GM12865 (cell line): ENCODE results near the gene GPC5.

Experiments
- DNase-seq: peaks from one replicate; pipeline ENCODE4 v3.0.0; 2010; ENCODE audit warnings: low read depth
- H3K4me3 ChIP-seq: 2 replicates; pipeline ENCODE4 v1.5.1; 2011; ENCODE audit warnings: mild to moderate bottlenecking, low read depth, low read length, control low read depth
- TF ChIP-seq, protein P1 (sequence below): IDR thresholded peaks from 2 replicates; pipeline ENCODE4 v1.5.1; 2011; ENCODE audit warnings: low read length, control low read depth, low read depth, inconsistent platforms; ENCODE audit not compliant: insufficient read depth; ENCODE audit errors: missing control alignments

Gene GPC5

DNA sequence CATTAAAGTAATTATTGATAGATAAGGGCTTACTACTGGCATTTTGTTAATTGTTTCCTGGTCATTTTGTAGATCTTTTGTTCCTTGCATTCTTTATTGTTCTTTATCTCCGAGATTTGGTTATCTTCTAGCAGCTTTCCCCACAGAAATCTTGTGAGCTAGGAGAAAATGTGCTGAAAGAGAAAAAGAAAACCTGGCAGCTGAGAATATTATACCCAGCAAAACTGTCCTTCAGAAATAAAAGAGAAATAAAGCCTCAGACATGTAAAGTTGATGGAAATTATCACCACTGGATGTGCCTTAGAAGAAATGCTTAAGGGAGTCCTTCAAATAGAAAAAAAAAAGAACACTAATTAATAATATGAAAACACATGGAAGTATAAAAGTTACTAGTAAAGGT lies 1363.3 kb downstream of the GPC5 start:
- no peak for DNase-seq
- TF ChIP-seq, protein P1, sequence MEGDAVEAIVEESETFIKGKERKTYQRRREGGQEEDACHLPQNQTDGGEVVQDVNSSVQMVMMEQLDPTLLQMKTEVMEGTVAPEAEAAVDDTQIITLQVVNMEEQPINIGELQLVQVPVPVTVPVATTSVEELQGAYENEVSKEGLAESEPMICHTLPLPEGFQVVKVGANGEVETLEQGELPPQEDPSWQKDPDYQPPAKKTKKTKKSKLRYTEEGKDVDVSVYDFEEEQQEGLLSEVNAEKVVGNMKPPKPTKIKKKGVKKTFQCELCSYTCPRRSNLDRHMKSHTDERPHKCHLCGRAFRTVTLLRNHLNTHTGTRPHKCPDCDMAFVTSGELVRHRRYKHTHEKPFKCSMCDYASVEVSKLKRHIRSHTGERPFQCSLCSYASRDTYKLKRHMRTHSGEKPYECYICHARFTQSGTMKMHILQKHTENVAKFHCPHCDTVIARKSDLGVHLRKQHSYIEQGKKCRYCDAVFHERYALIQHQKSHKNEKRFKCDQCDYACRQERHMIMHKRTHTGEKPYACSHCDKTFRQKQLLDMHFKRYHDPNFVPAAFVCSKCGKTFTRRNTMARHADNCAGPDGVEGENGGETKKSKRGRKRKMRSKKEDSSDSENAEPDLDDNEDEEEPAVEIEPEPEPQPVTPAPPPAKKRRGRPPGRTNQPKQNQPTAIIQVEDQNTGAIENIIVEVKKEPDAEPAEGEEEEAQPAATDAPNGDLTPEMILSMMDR = no peak

DNA sequence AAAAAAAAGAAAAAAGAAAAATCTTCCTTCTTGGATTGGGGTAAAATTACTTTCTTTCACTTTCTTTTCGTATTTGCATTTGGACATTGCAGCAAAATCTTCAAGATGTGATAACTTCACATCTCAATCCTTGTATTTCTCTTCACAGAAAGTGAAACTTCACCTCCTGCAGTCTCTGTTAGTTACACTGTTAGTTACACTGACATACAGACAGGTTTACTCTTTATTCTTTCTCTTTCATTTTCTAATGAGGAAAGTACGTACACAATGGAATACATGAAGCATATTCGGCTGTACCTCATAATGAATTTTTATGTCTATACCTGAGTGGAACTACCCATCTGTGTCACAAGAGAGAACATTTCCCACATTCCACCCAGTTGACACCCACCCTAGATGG lies 1369.0 kb downstream of the GPC5 start:
- DNase-seq = peak; percentile 5
- H3K4me3 ChIP-seq = peak overlapping the region; percentile 43
- TF ChIP-seq, protein P1 = no peak

More for the DNA sequence above, 1363.3 kb downstream of the GPC5 start:
- no peak overlapping the region for H3K4me3 ChIP-seq

DNA sequence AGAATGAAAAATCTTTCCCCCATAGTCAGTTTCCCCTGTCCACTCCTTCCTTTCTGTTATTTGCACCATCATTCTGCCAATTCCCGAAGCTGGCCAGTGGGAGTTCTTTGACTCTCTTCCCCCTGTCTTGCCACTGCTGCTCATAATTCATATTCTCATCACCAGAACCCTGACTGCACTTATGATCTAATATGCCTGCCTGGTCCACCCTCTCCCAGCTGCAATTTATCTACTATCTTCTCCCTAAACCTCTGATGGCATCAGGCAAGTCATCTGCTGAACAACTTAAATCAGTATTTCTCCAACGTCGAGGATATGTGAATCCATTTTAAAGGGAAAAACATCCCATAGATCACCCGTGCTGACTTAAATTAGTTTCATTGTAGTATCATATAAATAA lies 1370.2 kb downstream of the GPC5 start:
- TF ChIP-seq, protein P1 = no peak
- no peak for DNase-seq
- no peak overlapping the region for H3K4me3 ChIP-seq

DNA sequence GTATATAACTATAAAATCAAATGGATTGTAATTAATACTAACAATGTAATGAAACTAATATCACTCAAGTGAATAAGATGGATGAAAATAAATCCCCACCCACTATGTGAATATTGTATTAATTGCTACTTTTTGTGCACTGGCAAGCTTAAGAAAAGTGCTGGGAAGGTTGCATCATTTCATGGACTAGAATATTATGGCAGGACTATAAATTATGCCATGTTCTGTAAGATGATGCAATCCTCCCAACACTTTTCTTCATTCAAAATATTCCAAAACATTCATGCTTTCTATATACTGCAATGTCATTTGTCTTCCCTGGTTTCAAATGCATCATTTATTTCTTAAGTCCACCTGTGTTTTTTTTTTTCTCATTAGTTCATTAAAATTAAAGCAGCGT lies 1370.6 kb downstream of the GPC5 start:
- H3K4me3 ChIP-seq = no peak overlapping the region
- DNase-seq = no peak
- TF ChIP-seq, protein P1 = no peak

DNA sequence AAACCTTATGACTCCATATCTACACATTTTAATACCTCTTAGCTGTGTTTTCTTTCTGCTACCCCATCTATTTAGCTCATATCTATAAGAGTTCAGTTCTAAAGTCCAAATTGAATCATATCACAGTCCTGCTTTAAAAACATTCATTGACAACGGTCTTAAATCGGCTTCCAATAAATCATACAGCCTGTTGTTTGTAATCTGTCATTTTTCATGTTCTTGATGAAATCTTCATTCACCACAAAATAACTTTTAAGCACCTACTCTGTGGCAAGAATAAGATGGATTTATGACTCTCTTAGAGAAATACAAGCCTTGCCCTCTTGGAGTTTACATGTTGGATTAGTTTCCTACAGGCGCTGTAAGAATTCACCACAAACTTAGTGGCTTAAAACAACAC lies 1377.2 kb downstream of the GPC5 start:
- DNase-seq = no peak
- TF ChIP-seq, protein P1 = no peak
- no peak overlapping the region for H3K4me3 ChIP-seq

DNA sequence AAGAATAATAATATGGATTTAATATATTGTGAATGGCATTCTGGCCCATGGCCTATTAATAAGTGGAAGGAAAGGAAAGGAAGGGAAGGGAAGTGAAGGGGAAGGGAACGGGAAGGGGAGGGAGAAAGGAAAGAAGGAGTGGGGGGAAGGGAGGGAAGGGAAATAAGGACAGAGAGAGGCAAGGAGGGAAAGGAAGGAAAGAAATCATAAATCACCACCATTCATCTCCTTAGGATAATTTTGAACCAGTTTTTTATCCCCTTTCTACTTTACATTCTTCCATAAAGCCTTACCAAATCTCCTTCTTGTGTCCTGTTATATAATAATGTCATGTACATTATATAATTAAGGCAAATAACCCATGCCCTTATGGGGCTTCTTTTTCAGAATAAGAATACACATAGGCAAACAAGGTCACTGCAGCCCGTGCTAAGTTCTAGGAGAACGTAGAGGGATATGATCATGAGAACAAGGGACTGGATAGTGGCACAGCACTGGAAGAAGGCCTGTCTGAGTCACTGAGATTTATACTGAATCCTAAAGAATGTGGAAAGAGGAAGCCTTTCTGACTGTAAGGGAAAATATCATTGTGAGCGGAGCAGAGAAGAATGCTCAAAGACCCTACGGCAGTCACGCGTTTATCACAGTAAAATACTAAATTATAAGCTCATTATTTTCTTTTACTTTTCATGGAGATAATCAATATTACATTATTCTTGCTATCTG lies 1383.7 kb downstream of the GPC5 start:
- TF ChIP-seq, protein P1 = no peak
- no peak for DNase-seq
- no peak overlapping the region for H3K4me3 ChIP-seq

DNA sequence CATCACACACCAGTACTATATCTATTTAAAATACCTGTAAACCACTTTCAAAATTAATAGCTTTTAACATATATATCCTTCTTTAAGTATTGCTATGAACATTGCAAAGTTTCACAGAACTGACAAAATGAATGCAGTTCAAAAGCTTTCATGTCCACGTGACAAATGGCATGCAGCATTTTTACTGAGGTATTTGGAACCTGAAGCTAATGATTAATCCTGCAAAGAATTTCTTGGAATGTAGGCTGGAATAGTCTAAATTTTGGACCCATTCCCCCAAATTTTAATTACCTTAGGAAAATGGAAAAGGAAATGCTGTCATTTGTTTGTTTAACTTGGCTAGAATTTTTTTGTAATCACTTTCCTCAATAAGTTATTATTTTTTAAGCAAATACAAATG lies 1404.4 kb downstream of the GPC5 start:
- TF ChIP-seq, protein P1 = no peak

More for the DNA sequence above, 1404.4 kb downstream of the GPC5 start:
- DNase-seq = no peak
- H3K4me3 ChIP-seq = no peak overlapping the region
